Mesothelial cell of epicardium (in vitro differentiated cells): Measurements from ENCODE around the gene KCNT1. TPM values are rescaled to one million over a fixed set of nuclear protein-coding genes. Genes with fewer than 3 reads are reported as not detected.

Experiments used
- DNase-seq, 2 experiments: peaks; one replicate each; pipeline ENCODE4 v3.0.0; 2021; ENCODE audit warnings: low spot score in 2 of 2; ENCODE audit not compliant: unreplicated experiment in 2 of 2
- H3K27ac Mint-ChIP-seq: 2 replicates; pipeline ENCODE4 v1.8.0; 2021; ENCODE audit warnings: mixed read lengths
- H3K27me3 Mint-ChIP-seq: 2 replicates; pipeline ENCODE4 v1.8.0; 2021; ENCODE audit warnings: low read depth, mixed read lengths
- H3K36me3 Mint-ChIP-seq: 2 replicates; pipeline ENCODE4 v1.8.0; 2021; ENCODE audit warnings: mixed read lengths
- H3K4me1 Mint-ChIP-seq: 2 replicates; pipeline ENCODE4 v1.8.0; 2021; ENCODE audit warnings: mixed read lengths
- H3K4me3 Mint-ChIP-seq: 2 replicates; pipeline ENCODE4 v1.8.0; 2021; ENCODE audit warnings: mild to moderate bottlenecking, moderate library complexity, mixed read lengths
- H3K9me3 Mint-ChIP-seq: 2 replicates; pipeline ENCODE4 v1.8.0; 2021; ENCODE audit warnings: mixed read lengths
- total RNA-seq: library from RNA; stranded (reverse); gene quantifications from 3 replicates; pipeline ENCODE4 v1.2.1, GENCODE V29; 2021
- TF ChIP-seq, protein P1 (sequence below): fragments of 200-600 bp; sonication (generic); IDR thresholded peaks from one replicate; pipeline ENCODE4 v1.5.0; 2021; ENCODE audit warnings: antibody characterized with exemption; ENCODE audit not compliant: unreplicated experiment

The KCNT1 gene
- total RNA-seq, 1 donor from 2014 or later = not detected

DNA sequence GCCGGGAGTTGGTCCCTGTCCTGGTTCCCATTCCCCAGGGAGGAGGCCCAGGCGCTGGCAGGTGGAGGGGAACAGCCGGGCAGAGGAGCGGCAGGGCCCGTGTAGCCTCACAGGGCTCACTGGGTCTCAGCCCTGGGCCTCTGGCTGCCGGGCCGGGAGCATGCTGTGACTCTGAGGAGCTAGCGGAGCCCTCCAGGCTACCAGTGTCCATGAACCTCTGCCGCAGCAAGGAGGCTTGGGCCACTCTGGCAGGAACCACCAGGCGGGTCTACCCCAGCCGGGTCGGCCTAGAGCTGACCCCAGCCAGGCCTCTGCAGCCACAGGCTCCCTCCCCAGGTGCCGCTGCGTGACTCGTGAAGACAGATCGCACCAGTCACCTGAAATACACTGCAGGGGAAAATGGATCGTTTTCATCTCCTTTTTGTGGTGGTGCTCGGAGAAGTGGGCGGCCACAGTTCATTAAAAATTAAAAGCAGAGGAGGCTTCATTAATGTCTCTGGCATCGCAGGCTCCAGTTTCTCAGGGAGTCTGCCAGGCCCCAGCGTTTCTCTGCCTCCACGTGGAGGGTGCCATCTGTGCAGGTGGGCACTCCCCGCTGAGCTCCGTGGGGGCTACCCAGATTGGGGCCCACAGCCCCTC is 43.8 kb downstream of the KCNT1 start:
- Mint-ChIP-seq H3K27ac (no peak overlapping the region), H3K9me3 (no peaks in the 10 kb centered on the region), H3K4me1 (no peaks in the 10 kb centered on the region), H3K4me3 (no peak overlapping the region), H3K27me3 (peaks cover 2% of the 10 kb centered on the region), H3K36me3 (no peaks in the 10 kb centered on the region)
- no peak for DNase-seq
- TF ChIP-seq, protein P1, sequence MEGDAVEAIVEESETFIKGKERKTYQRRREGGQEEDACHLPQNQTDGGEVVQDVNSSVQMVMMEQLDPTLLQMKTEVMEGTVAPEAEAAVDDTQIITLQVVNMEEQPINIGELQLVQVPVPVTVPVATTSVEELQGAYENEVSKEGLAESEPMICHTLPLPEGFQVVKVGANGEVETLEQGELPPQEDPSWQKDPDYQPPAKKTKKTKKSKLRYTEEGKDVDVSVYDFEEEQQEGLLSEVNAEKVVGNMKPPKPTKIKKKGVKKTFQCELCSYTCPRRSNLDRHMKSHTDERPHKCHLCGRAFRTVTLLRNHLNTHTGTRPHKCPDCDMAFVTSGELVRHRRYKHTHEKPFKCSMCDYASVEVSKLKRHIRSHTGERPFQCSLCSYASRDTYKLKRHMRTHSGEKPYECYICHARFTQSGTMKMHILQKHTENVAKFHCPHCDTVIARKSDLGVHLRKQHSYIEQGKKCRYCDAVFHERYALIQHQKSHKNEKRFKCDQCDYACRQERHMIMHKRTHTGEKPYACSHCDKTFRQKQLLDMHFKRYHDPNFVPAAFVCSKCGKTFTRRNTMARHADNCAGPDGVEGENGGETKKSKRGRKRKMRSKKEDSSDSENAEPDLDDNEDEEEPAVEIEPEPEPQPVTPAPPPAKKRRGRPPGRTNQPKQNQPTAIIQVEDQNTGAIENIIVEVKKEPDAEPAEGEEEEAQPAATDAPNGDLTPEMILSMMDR = no peak

DNA sequence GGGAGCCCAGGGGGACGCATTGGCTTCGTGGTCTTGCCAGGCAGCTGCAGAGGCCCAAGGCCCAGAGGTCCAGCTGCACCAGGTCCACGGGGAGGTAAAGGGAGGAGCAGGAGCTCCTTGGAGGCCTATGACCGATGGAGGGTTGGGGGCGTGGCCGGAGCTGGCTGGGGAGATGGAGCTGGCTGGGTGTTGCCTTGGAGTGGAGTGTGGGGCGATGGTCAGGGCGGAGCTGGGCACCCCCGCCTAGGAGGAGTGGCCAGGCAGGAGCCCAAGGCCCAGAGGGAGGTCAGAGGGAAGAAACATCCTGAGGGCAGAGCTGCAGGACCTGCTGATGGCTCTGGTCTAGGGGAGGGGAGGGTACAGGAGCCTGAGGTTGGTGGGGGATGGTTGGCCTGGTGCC is 44.6 kb downstream of the KCNT1 start:
- Mint-ChIP-seq H3K27ac (no peak overlapping the region), H3K36me3 (no peaks in the 10 kb centered on the region)

DNA sequence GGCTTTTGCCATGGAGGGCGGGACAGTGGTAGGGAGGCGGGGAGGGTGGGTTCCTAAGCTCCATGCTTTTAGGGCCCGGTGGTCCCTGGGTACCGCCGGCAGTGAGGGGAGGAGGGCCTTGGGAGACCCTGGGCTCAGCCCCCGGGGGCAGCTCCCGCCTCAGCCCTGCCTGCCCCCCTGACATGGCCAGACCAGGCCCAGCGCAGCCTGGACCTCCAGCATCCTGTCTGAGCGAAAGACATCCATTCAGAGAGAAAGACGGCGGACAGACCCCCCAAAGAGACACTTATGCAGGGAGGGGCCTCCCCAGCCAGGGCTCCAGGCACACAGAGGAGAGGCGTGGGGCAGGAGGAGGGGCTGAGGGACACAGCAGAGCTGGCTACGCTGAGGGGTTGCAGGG is 45.3 kb downstream of the KCNT1 start:
- Mint-ChIP-seq H3K36me3 (no peaks in the 10 kb centered on the region), H3K4me1 (no peaks in the 10 kb centered on the region), H3K4me3 (no peak overlapping the region), H3K27ac (no peak overlapping the region), H3K9me3 (no peaks in the 10 kb centered on the region), H3K27me3 (peaks cover 5% of the 10 kb centered on the region)
- no peak for DNase-seq
- TF ChIP-seq, protein P1 = no peak

More for the DNA sequence above, 44.6 kb downstream of the KCNT1 start:
- Mint-ChIP-seq H3K4me3 (no peak overlapping the region), H3K9me3 (no peaks in the 10 kb centered on the region), H3K4me1 (no peaks in the 10 kb centered on the region), H3K27me3 (peaks cover 2% of the 10 kb centered on the region)
- TF ChIP-seq, protein P1 = no peak
- no peak for DNase-seq

DNA sequence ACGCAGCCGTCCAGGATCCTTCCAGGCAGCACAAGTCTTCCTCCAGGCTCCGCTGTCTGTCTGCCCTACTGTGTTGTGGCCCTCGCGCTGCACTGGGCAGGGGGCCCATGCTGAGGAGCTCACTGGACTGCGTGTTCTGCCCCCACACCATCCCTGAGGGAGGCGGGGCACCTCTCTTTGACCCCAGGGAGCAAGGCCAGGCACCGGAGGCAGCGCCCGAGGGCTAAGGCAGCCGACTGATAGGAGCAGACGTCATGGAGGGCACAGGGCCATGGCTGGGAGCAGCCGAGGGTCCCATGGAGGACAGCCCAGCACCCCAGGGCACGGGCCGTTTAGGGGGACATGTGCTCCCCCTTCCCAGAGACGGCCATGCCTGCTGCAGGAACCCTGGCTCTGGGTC is 46.7 kb downstream of the KCNT1 start:
- Mint-ChIP-seq H3K27ac (no peak overlapping the region), H3K4me1 (no peaks in the 10 kb centered on the region), H3K27me3 (peaks cover 4% of the 10 kb centered on the region), H3K9me3 (no peaks in the 10 kb centered on the region), H3K4me3 (no peak overlapping the region), H3K36me3 (no peaks in the 10 kb centered on the region)
- DNase-seq = no peak
- TF ChIP-seq, protein P1 = no peak

DNA sequence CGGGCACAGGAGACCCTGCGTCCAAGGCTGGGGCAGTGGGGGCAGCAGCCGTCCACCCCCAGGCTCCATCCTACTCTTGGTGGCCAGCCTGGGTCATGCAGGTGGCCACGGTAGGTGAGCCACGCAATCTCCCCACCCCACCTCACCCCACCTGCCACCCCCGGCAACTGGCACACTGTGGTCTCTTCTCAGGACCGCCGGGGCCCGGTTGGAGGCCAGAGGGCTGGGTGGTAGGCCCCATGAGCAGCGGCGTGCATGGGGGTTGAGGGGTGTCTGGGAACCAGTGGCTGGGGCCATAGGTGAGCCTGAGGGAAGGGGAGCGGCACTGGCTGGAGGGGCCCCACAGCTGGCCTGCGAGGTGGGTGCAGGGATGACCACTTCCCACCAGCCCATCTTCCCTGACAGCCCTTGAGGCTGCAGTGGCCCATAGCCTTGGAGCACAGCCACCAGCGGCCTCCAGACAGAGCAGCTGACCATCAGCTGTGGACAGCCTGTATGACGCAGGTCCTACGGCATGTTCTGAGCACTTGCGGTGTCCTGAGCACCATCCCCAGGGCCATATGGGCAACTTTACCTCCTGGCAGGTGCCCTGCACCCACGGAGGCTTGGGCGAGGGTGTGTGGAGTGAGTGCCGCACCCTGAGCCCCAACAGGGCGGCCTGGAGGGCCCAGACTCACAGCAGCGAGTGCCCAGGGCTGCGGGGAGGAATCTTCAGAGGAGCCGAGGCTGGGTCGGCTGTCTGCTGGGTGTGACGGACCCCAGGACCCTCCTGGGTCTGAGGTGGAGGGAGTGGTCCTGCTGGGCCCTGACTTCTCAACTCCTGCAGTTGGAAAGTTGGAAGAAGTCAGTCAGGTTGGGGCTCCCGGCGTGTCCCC is 47.4 kb downstream of the KCNT1 start:
- Mint-ChIP-seq H3K4me1 (no peaks in the 10 kb centered on the region), H3K36me3 (no peaks in the 10 kb centered on the region), H3K4me3 (no peak overlapping the region), H3K27ac (no peak overlapping the region), H3K9me3 (no peaks in the 10 kb centered on the region), H3K27me3 (peaks cover 4% of the 10 kb centered on the region)
- no peak for DNase-seq
- TF ChIP-seq, protein P1 = no peak
